Measurements from ENCODE around the gene SMTNL1.

SMTNL1 gene

GRCh38 chr11:57545883-57546282, 8.5 kb downstream of the SMTNL1 start:
- DNase-seq: no peak

GRCh38 chr11:57546451-57546850, 9.1 kb downstream of the SMTNL1 start:
- no peak for DNase-seq

GRCh38 chr11:57546869-57547475, 9.6 kb downstream of the SMTNL1 start:
- DNase-seq: no peak

GRCh38 chr11:57547854-57548377, 10.5 kb downstream of the SMTNL1 start:
- no peak for DNase-seq

GRCh38 chr11:57549983-57550382, 12.6 kb downstream of the SMTNL1 start:
- no peak for DNase-seq

GRCh38 chr11:57551941-57552340, 14.5 kb downstream of the SMTNL1 start:
- no peak for DNase-seq

- no peak for DNase-seq
These were observed 15.1 kb downstream of the SMTNL1 start for GRCh38 chr11:57552479-57552878.

- DNase-seq: no peak
These were observed 18.0 kb downstream of the SMTNL1 start for GRCh38 chr11:57555393-57555792.

GRCh38 chr11:57556041-57556440, 18.6 kb downstream of the SMTNL1 start:
- no peak for DNase-seq

GRCh38 chr11:57560146-57560545, 22.8 kb downstream of the SMTNL1 start:
- DNase-seq: no peak

GRCh38 chr11:57562596-57562995, 25.2 kb downstream of the SMTNL1 start:
- DNase-seq: no peak

- no peak for DNase-seq
These were observed 28.9 kb downstream of the SMTNL1 start for GRCh38 chr11:57566005-57566904.

- peak; percentile 14 for DNase-seq
These were observed 29.6 kb downstream of the SMTNL1 start for GRCh38 chr11:57566905-57567514.

GRCh38 chr11:57567515-57568329, 30.3 kb downstream of the SMTNL1 start, which contains the start of gene UBE2L6:
Gene UBE2L6 (minus strand): TSS chr11:57567672. CDS start chr11:57567611, 61 bp downstream.
- peak; percentile 63 for DNase-seq

GRCh38 chr11:57568330-57568766, 31.0 kb downstream of the SMTNL1 start:
- DNase-seq: no peak

- no peak for DNase-seq
These were observed 34.2 kb downstream of the SMTNL1 start for GRCh38 chr11:57571606-57572005.

- DNase-seq: no peak
These were observed 36.7 kb downstream of the SMTNL1 start for GRCh38 chr11:57574061-57574460.

- DNase-seq: no peak
These were observed 46.9 kb downstream of the SMTNL1 start for GRCh38 chr11:57584341-57584740.

- no peak for DNase-seq
These were observed 47.9 kb downstream of the SMTNL1 start for GRCh38 chr11:57585301-57585700.

- no peak for DNase-seq
These were observed 49.4 kb downstream of the SMTNL1 start for GRCh38 chr11:57586711-57587245.

GRCh38 chr11:57588046-57588710, 50.8 kb downstream of the SMTNL1 start:
- no peak for DNase-seq
